Mesendoderm (in vitro differentiated cells): ENCODE results near the gene GMPPA.

Source experiments
- DNase-seq: peaks from one replicate; pipeline ENCODE4 v3.0.0; 2013
- H2AK5ac ChIP-seq: 2 replicates; pipeline ENCODE4 v1.6.1; 2013; ENCODE audit warnings: low read length, inconsistent platforms
- H2BK120ac ChIP-seq: 2 replicates; pipeline ENCODE4 v1.6.1; 2013; ENCODE audit warnings: low read depth, mild to moderate bottlenecking, low read length, moderate library complexity, mixed read lengths
- H2BK15ac ChIP-seq: replicated peaks from 2 replicates; pipeline ENCODE4 v1.6.1; 2013; ENCODE audit warnings: low read depth, mild to moderate bottlenecking, moderate library complexity
- H2BK5ac ChIP-seq: 2 replicates; pipeline ENCODE4 v1.6.1; 2013; ENCODE audit warnings: low read length, inconsistent platforms
- H3K18ac ChIP-seq: 2 replicates; pipeline ENCODE4 v1.6.1; 2013; ENCODE audit warnings: mild to moderate bottlenecking, low read length, mixed read lengths
- H3K23ac ChIP-seq: one replicate; pipeline ENCODE4 v1.6.1; 2013; ENCODE audit warnings: low read length
- H3K27ac ChIP-seq: 2 replicates; pipeline ENCODE4 v1.5.1; 2013; ENCODE audit warnings: low read depth, mild to moderate bottlenecking, inconsistent platforms, low read length, moderate library complexity
- H3K27me3 ChIP-seq: 2 replicates; pipeline ENCODE4 v1.6.1; 2013; ENCODE audit warnings: low read length, control low read depth, mild to moderate bottlenecking, inconsistent platforms; ENCODE audit not compliant: insufficient read depth, poor library complexity
- H3K36me3 ChIP-seq: 2 replicates; pipeline ENCODE4 v1.6.1; 2013; ENCODE audit warnings: low read length, inconsistent platforms; ENCODE audit not compliant: control insufficient read depth, insufficient read depth
- H3K4ac ChIP-seq: one replicate; pipeline ENCODE4 v1.6.1; 2013; ENCODE audit warnings: low read depth, mild to moderate bottlenecking, low read length, moderate library complexity
- H3K4me1 ChIP-seq: 2 replicates; pipeline ENCODE4 v1.6.1; 2013; ENCODE audit warnings: low read depth, low read length, inconsistent platforms; ENCODE audit not compliant: control insufficient read depth
- H3K4me2 ChIP-seq: 2 replicates; pipeline ENCODE4 v1.6.1; 2013; ENCODE audit warnings: low read length
- H3K4me3 ChIP-seq: 2 replicates; pipeline ENCODE4 v1.5.1; 2013; ENCODE audit warnings: mild to moderate bottlenecking, low read length
- H3K56ac ChIP-seq: one replicate; pipeline ENCODE4 v1.6.1; 2013; ENCODE audit warnings: low read length
- H3K79me1 ChIP-seq: 2 replicates; pipeline ENCODE4 v1.6.1; 2013; ENCODE audit warnings: low read length, inconsistent platforms
- H3K79me2 ChIP-seq: 2 replicates; pipeline ENCODE4 v1.6.1; 2013; ENCODE audit warnings: mild to moderate bottlenecking, low read length; ENCODE audit not compliant: control insufficient read depth, insufficient read depth
- H3K9ac ChIP-seq: 2 replicates; pipeline ENCODE4 v1.6.1; 2013; ENCODE audit warnings: low read length, inconsistent platforms
- H4K5ac ChIP-seq: one replicate; pipeline ENCODE4 v1.6.1; 2013; ENCODE audit warnings: low read length
- H4K8ac ChIP-seq: one replicate; pipeline ENCODE4 v1.6.1; 2013; ENCODE audit warnings: low read depth, mild to moderate bottlenecking, control low read depth, low read length, moderate library complexity
- WGBS: extraction: QIAGEN DNeasy Blood & Tissue Kit; methylation state at CpG from one replicate; pipeline ENCODE4 v1.1.7; 2013; ENCODE audit warnings: low lambda C conversion rate, missing lambda C conversion rate; ENCODE audit not compliant: insufficient coverage; ENCODE audit errors: extremely low coverage; 5-methylcytosine and 5-hydroxymethylcytosine counted together

The GMPPA gene

DNA sequence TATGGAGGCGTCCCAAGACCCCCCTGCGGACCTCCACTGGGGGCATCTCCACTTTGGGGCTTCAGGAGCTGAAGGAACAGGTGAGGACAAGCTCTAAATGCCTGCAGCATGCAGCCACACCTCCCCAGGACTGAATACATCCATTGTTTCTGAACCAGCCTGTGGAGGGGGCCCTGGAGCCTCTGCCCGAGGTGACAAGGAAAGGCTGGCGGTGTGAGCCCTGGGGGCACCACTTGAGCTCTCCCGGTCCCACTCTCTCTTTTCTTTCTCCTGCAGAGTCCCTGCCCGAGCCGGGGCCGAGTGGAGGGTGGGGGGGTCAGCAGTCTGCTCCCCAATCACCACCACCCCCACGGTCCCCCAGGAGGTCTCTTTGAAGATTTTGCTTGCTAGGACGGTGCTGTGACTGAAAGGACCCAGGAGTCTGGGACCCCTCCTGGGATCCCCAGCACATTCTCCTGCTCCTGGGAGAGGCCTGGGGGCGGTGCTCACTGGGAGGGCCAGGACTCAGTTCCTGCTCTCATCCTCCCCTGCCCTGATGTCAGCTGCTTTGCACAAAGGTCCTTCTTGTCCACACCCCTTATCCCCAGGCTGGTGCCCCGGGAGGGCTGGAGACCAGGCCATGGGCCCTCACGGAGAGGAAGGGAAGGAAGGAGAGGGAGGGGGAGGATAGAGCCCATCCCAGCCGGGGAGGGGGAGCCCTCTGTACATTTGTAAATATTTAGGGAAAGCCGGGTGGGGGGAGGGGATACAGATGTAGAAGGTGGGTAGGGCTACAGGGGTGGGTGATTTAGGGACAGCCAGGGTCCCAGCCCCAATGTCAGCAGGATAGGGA lies 39.2 kb downstream of the GMPPA start:
- Histone ChIP-seq H3K27me3 (no peaks in the 10 kb centered on the region), H3K4me1 (peaks cover 6% of the 10 kb centered on the region), H3K4ac (no peak overlapping the region), H3K56ac (peak overlapping the region; percentile 25), H3K18ac (no peak overlapping the region), H3K23ac (no peak overlapping the region), H4K8ac (no peak overlapping the region), H4K5ac (no peak overlapping the region), H3K79me1 (peaks cover 4% of the 10 kb centered on the region), H3K79me2 (no peaks in the 10 kb centered on the region), H3K27ac (no peak overlapping the region), H3K36me3 (peaks cover 7% of the 10 kb centered on the region), H2BK15ac (no peak overlapping the region), H3K9ac (no peak overlapping the region), H2AK5ac (no peak overlapping the region), H3K4me3 (no peak overlapping the region), H3K4me2 (no peak overlapping the region), H2BK5ac (no peak overlapping the region), H2BK120ac (no peak overlapping the region)
- peak; percentile 70 for DNase-seq
- no CpG with 5 or more reads among the region's 15 CpGs for WGBS

DNA sequence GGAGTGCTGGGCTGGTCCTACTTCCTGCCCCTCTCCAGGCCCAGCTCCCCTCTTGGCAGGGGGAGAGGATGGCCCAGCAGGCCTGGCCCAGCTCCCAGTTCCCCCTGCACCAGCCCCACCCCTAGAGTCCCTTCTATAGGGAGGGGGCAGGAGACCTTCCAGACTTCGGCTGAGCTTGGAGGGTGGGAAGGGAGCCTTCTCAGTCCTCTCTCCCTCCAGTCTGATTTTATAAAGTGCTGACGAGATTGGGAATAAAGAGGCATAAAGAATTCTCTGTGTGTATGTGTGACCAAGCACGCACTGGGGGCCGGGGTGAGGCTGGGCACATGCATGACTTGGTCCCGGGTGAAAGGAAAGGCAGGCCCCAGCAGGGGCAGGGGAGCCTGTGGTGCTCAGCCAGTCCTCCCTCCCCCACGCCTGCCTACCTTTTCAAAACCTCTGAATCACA lies 39.8 kb downstream of the GMPPA start:
- WGBS, result no CpG with 5 or more reads among the region's 6 CpGs
- no peak overlapping the region for H2BK120ac ChIP-seq
- no peak overlapping the region for H3K27ac ChIP-seq
- peaks cover 4% of the 10 kb centered on the region for H3K79me1 ChIP-seq
- H4K5ac ChIP-seq, result no peak overlapping the region
- no peaks in the 10 kb centered on the region for H3K79me2 ChIP-seq
- H3K27me3 ChIP-seq, result no peaks in the 10 kb centered on the region
- no peak overlapping the region for H2AK5ac ChIP-seq
- DNase-seq, result no peak
- no peak overlapping the region for H3K18ac ChIP-seq
- H2BK15ac ChIP-seq, result no peak overlapping the region
- H3K56ac ChIP-seq, result no peak overlapping the region
- H3K4me2 ChIP-seq, result no peak overlapping the region
- no peak overlapping the region for H3K4ac ChIP-seq
- no peak overlapping the region for H3K9ac ChIP-seq
- no peak overlapping the region for H3K4me3 ChIP-seq
- no peak overlapping the region for H2BK5ac ChIP-seq
- no peak overlapping the region for H4K8ac ChIP-seq
- H3K23ac ChIP-seq, result no peak overlapping the region
- H3K36me3 ChIP-seq, result peaks cover 7% of the 10 kb centered on the region
- peaks cover 6% of the 10 kb centered on the region for H3K4me1 ChIP-seq

DNA sequence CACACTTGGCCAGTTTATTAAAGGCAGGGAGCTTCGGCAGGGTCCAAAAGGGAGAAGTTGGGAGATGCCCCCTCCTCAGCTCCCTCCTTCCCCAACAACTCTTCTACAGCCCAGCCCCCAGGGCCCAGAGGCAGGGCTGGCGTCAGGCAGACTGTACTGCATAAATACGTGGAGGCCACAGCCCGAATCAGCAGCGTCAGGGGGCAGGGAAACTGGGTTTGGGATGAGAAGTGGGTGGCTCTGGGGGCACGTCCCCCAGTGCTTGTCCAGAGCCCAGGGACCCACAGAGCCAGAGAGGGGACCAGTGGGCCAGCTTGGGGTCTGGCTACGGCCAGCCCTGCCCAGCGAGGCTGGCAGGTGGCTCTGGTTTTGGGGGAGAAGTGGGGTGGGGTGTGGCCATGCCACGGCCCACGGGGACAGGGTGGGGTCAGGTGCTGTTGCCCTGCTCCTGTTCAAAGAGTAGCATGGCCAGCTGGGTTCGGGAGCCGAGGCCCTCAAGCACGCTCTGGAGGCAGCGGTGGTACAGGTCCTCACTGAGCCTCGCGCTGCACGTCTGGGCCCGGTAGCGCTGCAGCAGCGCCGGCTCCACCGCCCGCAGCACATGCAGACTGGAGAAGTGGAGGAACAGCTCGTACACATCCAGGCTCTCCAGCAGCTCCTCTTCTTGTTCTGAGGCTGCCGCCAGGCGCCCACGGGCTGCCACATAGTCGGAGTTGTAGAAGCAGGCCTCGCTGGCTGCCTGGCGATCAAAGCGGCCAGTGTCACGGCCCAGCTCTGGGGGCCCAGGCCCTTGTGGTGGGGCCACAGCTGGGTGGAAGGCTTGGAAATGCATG lies 40.5 kb downstream of the GMPPA start:
- Histone ChIP-seq H2BK15ac (no peak overlapping the region), H3K4ac (no peak overlapping the region), H3K56ac (no peak overlapping the region), H4K8ac (no peak overlapping the region), H3K27ac (no peak overlapping the region), H3K27me3 (no peaks in the 10 kb centered on the region), H3K23ac (no peak overlapping the region), H3K79me2 (no peaks in the 10 kb centered on the region), H3K79me1 (peaks cover 4% of the 10 kb centered on the region), H2BK5ac (no peak overlapping the region), H3K4me2 (no peak overlapping the region), H4K5ac (no peak overlapping the region), H2AK5ac (no peak overlapping the region), H3K36me3 (peaks cover 7% of the 10 kb centered on the region), H3K4me1 (peaks cover 6% of the 10 kb centered on the region), H3K18ac (no peak overlapping the region), H3K9ac (no peak overlapping the region), H3K4me3 (no peak overlapping the region), H2BK120ac (no peak overlapping the region)
- WGBS, result no CpG with 5 or more reads among the region's 32 CpGs
- DNase-seq, result no peak

DNA sequence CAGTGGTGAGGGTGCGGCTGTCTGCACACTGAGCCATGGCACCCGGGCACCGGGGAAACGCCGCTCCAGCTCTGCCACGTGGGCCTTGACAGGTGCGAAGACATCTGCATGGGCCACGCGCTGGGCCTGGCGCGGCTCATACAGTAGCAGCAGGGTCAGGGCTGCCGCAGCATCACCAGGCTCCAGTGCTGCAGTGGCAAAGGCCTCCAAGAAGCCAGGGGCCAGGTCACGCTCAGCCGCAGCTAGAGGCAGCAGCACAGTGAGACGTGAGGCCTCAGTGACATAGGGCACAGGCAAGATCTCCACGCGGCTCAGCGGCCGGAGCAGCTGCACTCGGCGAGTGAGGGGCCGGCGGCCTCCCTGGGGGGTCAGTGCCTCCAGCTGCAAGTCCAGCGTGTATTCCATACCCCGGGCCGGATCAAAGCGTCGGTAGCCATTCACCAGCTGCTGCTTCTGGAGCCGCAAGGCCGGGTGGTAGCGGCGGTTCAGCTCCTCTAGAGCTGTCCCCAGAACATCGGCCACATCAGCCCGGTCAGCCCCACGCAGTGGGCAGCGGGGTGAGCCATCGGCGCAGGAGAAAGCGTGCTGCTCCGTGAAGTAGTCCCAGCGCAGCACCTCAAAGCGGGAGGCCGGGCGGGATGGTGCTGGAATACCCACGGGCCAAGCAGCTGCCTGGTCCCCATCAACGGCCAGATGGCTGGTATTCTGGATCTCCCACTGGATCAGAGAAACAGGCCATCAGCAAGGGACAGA lies 41.4 kb downstream of the GMPPA start:
- Histone ChIP-seq H3K4me2 (no peak overlapping the region), H4K5ac (no peak overlapping the region), H2BK120ac (no peak overlapping the region), H3K27me3 (no peaks in the 10 kb centered on the region), H3K9ac (no peak overlapping the region), H2BK5ac (no peak overlapping the region), H3K23ac (no peak overlapping the region), H3K79me2 (no peaks in the 10 kb centered on the region), H3K4ac (no peak overlapping the region), H4K8ac (no peak overlapping the region), H2AK5ac (no peak overlapping the region), H2BK15ac (no peak overlapping the region), H3K4me3 (no peak overlapping the region), H3K18ac (no peak overlapping the region), H3K36me3 (peaks cover 7% of the 10 kb centered on the region), H3K4me1 (peaks cover 6% of the 10 kb centered on the region), H3K79me1 (peaks cover 4% of the 10 kb centered on the region), H3K56ac (no peak overlapping the region), H3K27ac (no peak overlapping the region)
- WGBS, result no CpG with 5 or more reads among the region's 46 CpGs
- no peak for DNase-seq

DNA sequence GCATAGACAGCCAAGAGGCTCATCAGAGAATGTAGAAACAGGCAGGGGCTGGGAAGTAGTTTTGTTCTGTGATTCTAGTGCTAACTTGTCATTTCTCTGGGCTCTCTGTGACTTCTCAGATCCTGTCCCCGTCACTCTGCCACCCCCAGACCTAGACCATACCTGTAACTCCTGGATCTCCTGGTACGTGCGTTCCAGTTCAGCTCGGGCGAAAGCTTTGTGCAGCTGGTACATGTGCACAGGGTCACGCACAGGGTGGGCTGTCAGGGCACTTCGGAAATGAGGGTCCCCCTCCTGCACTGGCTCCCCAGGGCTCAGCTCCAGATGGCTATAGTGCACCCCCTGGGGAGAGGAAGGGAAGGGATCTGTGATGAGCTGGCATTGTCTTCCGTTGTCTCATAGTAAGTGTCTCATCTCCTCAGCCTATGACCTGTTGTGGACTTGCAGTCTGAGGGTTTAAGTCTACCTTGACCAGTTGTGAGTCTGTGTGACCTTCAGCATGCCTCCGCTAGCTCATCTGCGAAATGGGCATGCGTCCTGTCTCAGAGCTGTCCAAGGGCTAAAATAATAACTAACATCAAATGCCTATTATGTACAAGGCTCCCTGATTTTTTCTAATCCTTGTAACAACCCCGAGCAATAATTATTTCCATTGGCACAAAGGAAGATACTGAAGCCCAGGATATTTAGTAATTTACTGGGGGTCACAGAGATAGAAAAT lies 42.3 kb downstream of the GMPPA start:
- no CpG with 5 or more reads among the region's 12 CpGs for WGBS
- no peak overlapping the region for H3K23ac ChIP-seq
- no peak overlapping the region for H4K8ac ChIP-seq
- no peak for DNase-seq
- no peaks in the 10 kb centered on the region for H3K79me2 ChIP-seq
- H3K4me3 ChIP-seq, result no peak overlapping the region
- H3K56ac ChIP-seq, result no peak overlapping the region
- H3K4me2 ChIP-seq, result no peak overlapping the region
- no peak overlapping the region for H3K27ac ChIP-seq
- no peak overlapping the region for H4K5ac ChIP-seq
- no peak overlapping the region for H3K4ac ChIP-seq
- H3K18ac ChIP-seq, result no peak overlapping the region
- peaks cover 4% of the 10 kb centered on the region for H3K79me1 ChIP-seq
- no peak overlapping the region for H2BK120ac ChIP-seq
- peaks cover 7% of the 10 kb centered on the region for H3K36me3 ChIP-seq
- no peak overlapping the region for H2BK15ac ChIP-seq
- peaks cover 6% of the 10 kb centered on the region for H3K4me1 ChIP-seq
- H2AK5ac ChIP-seq, result no peak overlapping the region
- H3K9ac ChIP-seq, result no peak overlapping the region
- no peaks in the 10 kb centered on the region for H3K27me3 ChIP-seq
- H2BK5ac ChIP-seq, result no peak overlapping the region
